Liver (tissue), 9 donors: Measurements from ENCODE around the gene CSF3R. TPM values are rescaled to one million over a fixed set of nuclear protein-coding genes. Genes with fewer than 3 reads are reported as not detected.

ENCODE experiments used
- DNase-seq: peaks from one replicate; pipeline ENCODE4 v3.0.0-alpha.2; 2017; ENCODE audit warnings: low spot score
- H3K27ac ChIP-seq, 2 donors: one replicate each; pipeline ENCODE4 v1.7.0; 2013; ENCODE audit warnings: inconsistent platforms in 2 of 2, low read length in 2 of 2, control low read depth in 1 of 2, low read depth in 1 of 2, mild to moderate bottlenecking in 1 of 2
- H3K27me3 ChIP-seq, 4 donors: one replicate each; pipeline versions ENCODE4 v1.6.1 to v1.7.0; 2013; ENCODE audit warnings: low read length in 3 of 4, inconsistent platforms in 1 of 4, mild to moderate bottlenecking in 1 of 4, moderate library complexity in 1 of 4; ENCODE audit not compliant: control insufficient read depth in 4 of 4, insufficient read depth in 4 of 4
- H3K36me3 ChIP-seq, 4 donors: one replicate each; pipeline versions ENCODE4 v1.6.1 to v1.7.0; 2013; ENCODE audit warnings: low read length in 3 of 4, mild to moderate bottlenecking in 3 of 4, low read depth in 1 of 4, moderate library complexity in 1 of 4; ENCODE audit not compliant: control insufficient read depth in 4 of 4, insufficient read depth in 3 of 4
- H3K4me1 ChIP-seq, 4 donors: one replicate each; pipeline versions ENCODE4 v1.6.1 to v1.7.0; 2013; ENCODE audit warnings: low read length in 3 of 4, mild to moderate bottlenecking in 3 of 4, moderate library complexity in 1 of 4; ENCODE audit not compliant: control insufficient read depth in 4 of 4, insufficient read depth in 4 of 4
- H3K4me3 ChIP-seq, 3 donors: one replicate each; pipeline versions ENCODE4 v1.6.1 to v1.7.0; 2013; ENCODE audit warnings: low read length in 3 of 3, control low read depth in 1 of 3, low read depth in 1 of 3, mild to moderate bottlenecking in 1 of 3
- H3K9ac ChIP-seq, 2 donors: one replicate each; pipeline ENCODE4 v1.7.0; 2013; ENCODE audit warnings: low read length in 2 of 2, mild to moderate bottlenecking in 2 of 2, moderate library complexity in 2 of 2, control low read depth in 1 of 2, low read depth in 1 of 2
- H3K9me3 ChIP-seq, 4 donors: one replicate each; pipeline versions ENCODE4 v1.6.1 to v1.7.0; 2013; ENCODE audit warnings: low read length in 3 of 4; ENCODE audit not compliant: control insufficient read depth in 4 of 4
- ATF3 ChIP-seq: IDR thresholded peaks from 2 replicates; pipeline ENCODE4 v1.6.1; 2016; ENCODE audit warnings: antibody characterized with exemption
- CTCF ChIP-seq: fragments of 150-350 bp; IDR thresholded peaks from 2 replicates; pipeline ENCODE4 v1.5.1; 2017; ENCODE audit warnings: improper control_type of control experiment, low read depth, low read length; ENCODE audit not compliant: missing input control
- EGR1 ChIP-seq, 2 donors: IDR thresholded peaks; 2 replicates each; pipeline ENCODE4 v1.6.1; 2016 to 2018; ENCODE audit warnings: antibody characterized with exemption in 2 of 2, low read depth in 2 of 2
- FOXA1 ChIP-seq: IDR thresholded peaks from 2 replicates; pipeline ENCODE4 v1.6.1; 2016; ENCODE audit warnings: antibody characterized with exemption
- FOXA2 ChIP-seq: IDR thresholded peaks from 2 replicates; pipeline ENCODE4 v1.6.1; 2016; ENCODE audit warnings: antibody characterized with exemption
- GABPA ChIP-seq, 2 donors: IDR thresholded peaks in 1 of 2; conservative IDR thresholded peaks in 1 of 2; 2 replicates each; pipeline ENCODE4 v1.6.1; 2016; ENCODE audit warnings: antibody characterized with exemption in 2 of 2, mild to moderate bottlenecking in 1 of 2, moderate library complexity in 1 of 2
- HNF4A ChIP-seq, 2 donors: conservative IDR thresholded peaks; 2 replicates each; pipeline ENCODE4 v1.6.1; 2016; ENCODE audit warnings: antibody characterized with exemption in 2 of 2, mild to moderate bottlenecking in 2 of 2
- HNF4G ChIP-seq: IDR thresholded peaks from 2 replicates; pipeline ENCODE4 v1.6.1; 2016; ENCODE audit warnings: antibody characterized with exemption
- JUND ChIP-seq, 2 donors: IDR thresholded peaks; 2 replicates each; pipeline ENCODE4 v1.6.1; 2016; ENCODE audit warnings: antibody characterized with exemption in 2 of 2
- MAX ChIP-seq: IDR thresholded peaks from 2 replicates; pipeline ENCODE4 v1.6.1; 2016; ENCODE audit warnings: antibody characterized with exemption
- NR2F2 ChIP-seq: IDR thresholded peaks from 2 replicates; pipeline ENCODE4 v1.6.1; 2016; ENCODE audit warnings: antibody characterized with exemption
- RAD21 ChIP-seq, 2 donors: IDR thresholded peaks; 2 replicates each; pipeline ENCODE4 v1.6.1; 2016; ENCODE audit warnings: antibody characterized with exemption in 2 of 2, mild to moderate bottlenecking in 2 of 2
- RXRA ChIP-seq, 2 donors: IDR thresholded peaks; 2 replicates each; pipeline ENCODE4 v1.6.1; 2017 to 2018; ENCODE audit warnings: antibody characterized with exemption in 2 of 2, mild to moderate bottlenecking in 1 of 2
- SP1 ChIP-seq: IDR thresholded peaks from 2 replicates; pipeline ENCODE4 v1.6.1; 2018; ENCODE audit warnings: antibody characterized with exemption, mild to moderate bottlenecking
- TAF1 ChIP-seq: conservative IDR thresholded peaks from 2 replicates; pipeline ENCODE4 v1.6.1; 2016; ENCODE audit warnings: antibody characterized with exemption, mild to moderate bottlenecking
- YY1 ChIP-seq: IDR thresholded peaks from 2 replicates; pipeline ENCODE4 v1.6.1; 2016; ENCODE audit warnings: antibody characterized with exemption, mild to moderate bottlenecking
- ZBTB33 ChIP-seq: IDR thresholded peaks from 2 replicates; pipeline ENCODE4 v1.6.1; 2016; ENCODE audit warnings: antibody characterized with exemption
- WGBS: extraction: QIAGEN DNeasy Blood & Tissue Kit; methylation state at CpG from one replicate; pipeline ENCODE4 v1.1.7; 2013; 5-methylcytosine and 5-hydroxymethylcytosine counted together
- polyA plus RNA-seq, 2 donors: library from polyadenylated mRNA; stranded (reverse) in 1 of 2; unstranded in 1 of 2; fragments of 200-250 nt in 1 of 2; fragments of >200 nt in 1 of 2; fragmentation: Nextera tagmentation in 1 of 2; extraction: Ambion mirVana in 1 of 2; gene quantifications; one replicate each; pipeline versions ENCODE4 v1.2.1 to v1.2.3, GENCODE V29; 2013 to 2015
- total RNA-seq, 2 donors: library from RNA; depleted of rRNA; stranded (reverse); fragments of >200 nt; gene quantifications; one replicate each; pipeline ENCODE4 v1.2.3, GENCODE V29; 2014
- donor health status: healthy.
- donor health status: healthy.
- donor health status: healthy.
- donor health status: healthy.
- donor health status: healthy.

Gene CSF3R
- total and polyA plus RNA-seq, 4 donors, result 6.7 to 81.3 (median 15.9) TPM

- no peak for DNase-seq
- Histone ChIP-seq H3K4me3 (no peak overlapping the region), H3K4me1 (peaks cover 3 to 13% (median 6%) of the 10 kb centered on the region in 4 donors), H3K27me3 (no peaks in the 10 kb centered on the region), H3K36me3 (no peaks in the 10 kb centered on the region), H3K9ac (no peak overlapping the region), H3K27ac (no peak overlapping the region), H3K9me3 (no peaks in the 10 kb centered on the region)
- 68% methylated on average over 8 of the region's 8 CpGs for WGBS
- TF ChIP-seq RAD21 (IDR thresholded peaks at IDR 0.05) (peak in 1 of 2 donors; percentile 20), FOXA1 (no peak), EGR1 (IDR thresholded peaks at IDR 0.05; ENCODE audit: low read depth in 2 of 2) (no peak), HNF4G (no peak)
Observed at GRCh38 chr1:36446271-36446670, 36.4 kb downstream of the CSF3R start.

- Histone ChIP-seq H3K27ac (no peak overlapping the region), H3K9ac (no peak overlapping the region), H3K36me3 (no peaks in the 10 kb centered on the region), H3K9me3 (no peaks in the 10 kb centered on the region), H3K27me3 (no peaks in the 10 kb centered on the region), H3K4me1 (no peaks in the 10 kb centered on the region), H3K4me3 (no peak overlapping the region)
- TF ChIP-seq CTCF (no peak), JUND (IDR thresholded peaks at IDR 0.05) (no peak), ATF3 (no peak), NR2F2 (no peak), HNF4A (conservative IDR thresholded peaks at IDR 0.05) (no peak), RXRA (IDR thresholded peaks at IDR 0.05) (no peak)
- WGBS, result 92% methylated on average over 2 of the region's 2 CpGs
- DNase-seq, result no peak
Observed at GRCh38 chr1:36443297-36443696, 39.4 kb downstream of the CSF3R start.

GRCh38 chr1:36442337-36442736, 40.4 kb downstream of the CSF3R start:
- Histone ChIP-seq H3K9ac (no peak overlapping the region), H3K36me3 (no peaks in the 10 kb centered on the region), H3K9me3 (no peaks in the 10 kb centered on the region), H3K4me3 (no peak overlapping the region), H3K27ac (no peak overlapping the region), H3K4me1 (no peaks in the 10 kb centered on the region), H3K27me3 (no peaks in the 10 kb centered on the region)
- no peak for DNase-seq
- TF ChIP-seq GABPA (IDR thresholded peaks at IDR 0.05 in 1 of 2, conservative IDR thresholded peaks at IDR 0.05 in 1 of 2) (no peak), RXRA (IDR thresholded peaks at IDR 0.05) (no peak), MAX (no peak), JUND (IDR thresholded peaks at IDR 0.05) (no peak)
- WGBS, result 74% methylated on average over 3 of the region's 3 CpGs

- 95% methylated on average over 3 of the region's 3 CpGs for WGBS
- no peaks in the 10 kb centered on the region for H3K27me3 ChIP-seq
- H3K4me3 ChIP-seq, result no peak overlapping the region
- no peak overlapping the region for H3K9ac ChIP-seq
- no peak overlapping the region for H3K27ac ChIP-seq
- H3K36me3 ChIP-seq, result no peaks in the 10 kb centered on the region
- no peaks in the 10 kb centered on the region for H3K4me1 ChIP-seq
- H3K9me3 ChIP-seq, result no peaks in the 10 kb centered on the region
- DNase-seq, result no peak
- TF ChIP-seq FOXA2 (no peak), RAD21 (IDR thresholded peaks at IDR 0.05) (no peak), FOXA1 (no peak), NR2F2 (no peak), CTCF (no peak), TAF1 (no peak), SP1 (no peak), YY1 (no peak), EGR1 (IDR thresholded peaks at IDR 0.05; ENCODE audit: low read depth in 2 of 2) (no peak), RXRA (IDR thresholded peaks at IDR 0.05) (no peak), ZBTB33 (no peak)
Observed at GRCh38 chr1:36440646-36441045, 42.1 kb downstream of the CSF3R start.
